ENCODE measurements around the gene GRAMD1A.

GRCh38 chr19:35006342-35006998, 6.3 kb downstream of the GRAMD1A start:
- TF ChIP-seq, protein P1, sequence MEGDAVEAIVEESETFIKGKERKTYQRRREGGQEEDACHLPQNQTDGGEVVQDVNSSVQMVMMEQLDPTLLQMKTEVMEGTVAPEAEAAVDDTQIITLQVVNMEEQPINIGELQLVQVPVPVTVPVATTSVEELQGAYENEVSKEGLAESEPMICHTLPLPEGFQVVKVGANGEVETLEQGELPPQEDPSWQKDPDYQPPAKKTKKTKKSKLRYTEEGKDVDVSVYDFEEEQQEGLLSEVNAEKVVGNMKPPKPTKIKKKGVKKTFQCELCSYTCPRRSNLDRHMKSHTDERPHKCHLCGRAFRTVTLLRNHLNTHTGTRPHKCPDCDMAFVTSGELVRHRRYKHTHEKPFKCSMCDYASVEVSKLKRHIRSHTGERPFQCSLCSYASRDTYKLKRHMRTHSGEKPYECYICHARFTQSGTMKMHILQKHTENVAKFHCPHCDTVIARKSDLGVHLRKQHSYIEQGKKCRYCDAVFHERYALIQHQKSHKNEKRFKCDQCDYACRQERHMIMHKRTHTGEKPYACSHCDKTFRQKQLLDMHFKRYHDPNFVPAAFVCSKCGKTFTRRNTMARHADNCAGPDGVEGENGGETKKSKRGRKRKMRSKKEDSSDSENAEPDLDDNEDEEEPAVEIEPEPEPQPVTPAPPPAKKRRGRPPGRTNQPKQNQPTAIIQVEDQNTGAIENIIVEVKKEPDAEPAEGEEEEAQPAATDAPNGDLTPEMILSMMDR (IDR thresholded peaks at IDR 0.05 in 2 of 3, conservative IDR thresholded peaks at IDR 0.05 in 1 of 3; ENCODE audit: borderline replicate concordance in 1 of 3, insufficient read depth in 1 of 3, low read depth in 2 of 3, low read length in 2 of 3), result no peak
- TF ChIP-seq EZH2phosphoT487 (IDR thresholded peaks at IDR 0.05; ENCODE audit: borderline replicate concordance), result no peak
- TF ChIP-seq MAX (IDR thresholded peaks at IDR 0.05), result no peak
- TF ChIP-seq POLR2A (IDR thresholded peaks at IDR 0.05; ENCODE audit: borderline replicate concordance, extremely low read depth, insufficient read depth, insufficient read length), result no peak
- no peak for TF ChIP-seq EZH2 (IDR thresholded peaks at IDR 0.05)
- no peak for TF ChIP-seq EGR1 (IDR thresholded peaks at IDR 0.05; ENCODE audit: low read depth)
- no peak for TF ChIP-seq RAD21 (IDR thresholded peaks at IDR 0.05; ENCODE audit: low read depth)
- TF ChIP-seq SRF (IDR thresholded peaks at IDR 0.05; ENCODE audit: low read depth), result no peak
- no peak for TF ChIP-seq JUND (IDR thresholded peaks at IDR 0.05)
- no peak for TF ChIP-seq SP1 (IDR thresholded peaks at IDR 0.05; ENCODE audit: low read depth)
- no peak for TF ChIP-seq CEBPB (IDR thresholded peaks at IDR 0.05; ENCODE audit: low read depth)
- no peak for TF ChIP-seq YY1 (IDR thresholded peaks at IDR 0.05; ENCODE audit: extremely low read depth, insufficient replicate concordance, low read depth, low read length)
- TF ChIP-seq POLR2AphosphoS5 (IDR thresholded peaks at IDR 0.05; ENCODE audit: low read depth, low read length), result no peak
- no peak for TF ChIP-seq ATF3 (IDR thresholded peaks at IDR 0.05)
